Sigmoid colon (tissue), 4 donors: ENCODE data around the gene FUBP1.

Experiments used
- CTCF ChIP-seq, 4 experiments: fragments of 450-650 bp in 3 of 4; fragments of 200-600 bp in 1 of 4; IDR thresholded peaks; one replicate each; pipeline ENCODE4 v1.5.1; 2016 to 2019; ENCODE audit warnings: antibody characterized with exemption in 4 of 4, mild to moderate bottlenecking in 3 of 4, moderate library complexity in 2 of 4
- POLR2AphosphoS5 ChIP-seq, 4 donors: sonication (generic); formaldehyde crosslinking; IDR thresholded peaks; one replicate each; pipeline ENCODE4 v1.6.1; 2017; ENCODE audit warnings: antibody characterized with exemption in 4 of 4

GRCh38 chr1:77977989-77978292 is 931 bp downstream of the FUBP1 start:
- no peak for TF ChIP-seq CTCF (IDR thresholded peaks at IDR 0.05)
- peak in 1 of 4 donors; percentile 76 for TF ChIP-seq POLR2AphosphoS5 (IDR thresholded peaks at IDR 0.05)
